HUES48 (cell line): ENCODE data around the gene LAGE3.

Source experiments
- H3K27ac ChIP-seq: one replicate; pipeline ENCODE4 v1.7.0; 2013; ENCODE audit warnings: low read depth, low read length, inconsistent platforms
- H3K27me3 ChIP-seq: 2 replicates; pipeline ENCODE4 v1.6.1; 2013; ENCODE audit warnings: mild to moderate bottlenecking, low read length; ENCODE audit not compliant: control insufficient read depth, insufficient read depth
- H3K36me3 ChIP-seq: 2 replicates; pipeline ENCODE4 v1.6.1; 2013; ENCODE audit warnings: low read length; ENCODE audit not compliant: control insufficient read depth, insufficient read depth
- H3K4me1 ChIP-seq: 2 replicates; pipeline ENCODE4 v1.6.1; 2013; ENCODE audit warnings: mild to moderate bottlenecking, low read length; ENCODE audit not compliant: control insufficient read depth, insufficient read depth
- H3K4me3 ChIP-seq: 2 replicates; pipeline ENCODE4 v1.5.1; 2013; ENCODE audit warnings: mild to moderate bottlenecking, low read depth, low read length
- H3K9ac ChIP-seq: 2 replicates; pipeline ENCODE4 v1.6.1; 2013; ENCODE audit warnings: mild to moderate bottlenecking, low read depth, low read length, moderate library complexity
- H3K9me3 ChIP-seq: 2 replicates; pipeline ENCODE4 v1.6.1; 2013; ENCODE audit warnings: low read length; ENCODE audit not compliant: control insufficient read depth, insufficient read depth

LAGE3 gene

GRCh38 chrX:154472685-154473632 is 6.1 kb downstream of the LAGE3 start:
- Histone ChIP-seq H3K9ac (no peak overlapping the region), H3K4me1 (no peaks in the 10 kb centered on the region), H3K9me3 (peaks cover 49% of the 10 kb centered on the region), H3K4me3 (no peak overlapping the region), H3K27ac (no peak overlapping the region), H3K27me3 (no peaks in the 10 kb centered on the region), H3K36me3 (peaks cover 25% of the 10 kb centered on the region)

- Histone ChIP-seq H3K4me1 (no peaks in the 10 kb centered on the region), H3K9ac (no peak overlapping the region), H3K27me3 (no peaks in the 10 kb centered on the region), H3K9me3 (peaks cover 41% of the 10 kb centered on the region), H3K36me3 (peaks cover 27% of the 10 kb centered on the region), H3K4me3 (no peak overlapping the region), H3K27ac (no peak overlapping the region)
Observed at GRCh38 chrX:154471839-154472684, 7.0 kb downstream of the LAGE3 start.

- Histone ChIP-seq H3K9me3 (peaks cover 43% of the 10 kb centered on the region), H3K4me1 (no peaks in the 10 kb centered on the region), H3K27me3 (no peaks in the 10 kb centered on the region), H3K36me3 (peaks cover 27% of the 10 kb centered on the region), H3K27ac (no peak overlapping the region), H3K9ac (no peak overlapping the region), H3K4me3 (no peak overlapping the region)
Observed at GRCh38 chrX:154470914-154471568, 8.0 kb downstream of the LAGE3 start.

- peaks cover 43% of the 10 kb centered on the region for H3K9me3 ChIP-seq
- H3K27me3 ChIP-seq: no peaks in the 10 kb centered on the region
- no peaks in the 10 kb centered on the region for H3K4me1 ChIP-seq
- H3K9ac ChIP-seq: no peak overlapping the region
- H3K27ac ChIP-seq: no peak overlapping the region
- peaks cover 29% of the 10 kb centered on the region for H3K36me3 ChIP-seq
- no peak overlapping the region for H3K4me3 ChIP-seq
Observed at GRCh38 chrX:154470434-154470833, 8.6 kb downstream of the LAGE3 start.

- H3K27ac ChIP-seq: no peak overlapping the region
- peaks cover 32% of the 10 kb centered on the region for H3K36me3 ChIP-seq
- peaks cover 43% of the 10 kb centered on the region for H3K9me3 ChIP-seq
- no peaks in the 10 kb centered on the region for H3K4me1 ChIP-seq
- no peaks in the 10 kb centered on the region for H3K27me3 ChIP-seq
- no peak overlapping the region for H3K9ac ChIP-seq
- no peak overlapping the region for H3K4me3 ChIP-seq
Observed at GRCh38 chrX:154469880-154470279, 9.2 kb downstream of the LAGE3 start.

GRCh38 chrX:154469114-154469513 is 10.0 kb downstream of the LAGE3 start:
- Histone ChIP-seq H3K9ac (no peak overlapping the region), H3K4me1 (no peaks in the 10 kb centered on the region), H3K4me3 (no peak overlapping the region), H3K27me3 (no peaks in the 10 kb centered on the region), H3K27ac (no peak overlapping the region), H3K36me3 (peaks cover 36% of the 10 kb centered on the region), H3K9me3 (peaks cover 46% of the 10 kb centered on the region)

GRCh38 chrX:154468217-154468616 is 10.9 kb downstream of the LAGE3 start:
- no peak overlapping the region for H3K27ac ChIP-seq
- peaks cover 40% of the 10 kb centered on the region for H3K9me3 ChIP-seq
- H3K27me3 ChIP-seq: no peaks in the 10 kb centered on the region
- H3K36me3 ChIP-seq: peaks cover 37% of the 10 kb centered on the region
- H3K9ac ChIP-seq: no peak overlapping the region
- H3K4me3 ChIP-seq: no peak overlapping the region
- H3K4me1 ChIP-seq: no peaks in the 10 kb centered on the region

GRCh38 chrX:154467556-154467955 is 11.5 kb downstream of the LAGE3 start:
- Histone ChIP-seq H3K4me1 (no peaks in the 10 kb centered on the region), H3K9me3 (peaks cover 46% of the 10 kb centered on the region), H3K9ac (no peak overlapping the region), H3K4me3 (no peak overlapping the region), H3K36me3 (peaks cover 44% of the 10 kb centered on the region), H3K27me3 (no peaks in the 10 kb centered on the region), H3K27ac (no peak overlapping the region)

GRCh38 chrX:154466907-154467306 is 12.2 kb downstream of the LAGE3 start:
- Histone ChIP-seq H3K4me1 (no peaks in the 10 kb centered on the region), H3K36me3 (peaks cover 45% of the 10 kb centered on the region), H3K9ac (no peak overlapping the region), H3K4me3 (no peak overlapping the region), H3K27ac (no peak overlapping the region), H3K9me3 (peaks cover 50% of the 10 kb centered on the region), H3K27me3 (no peaks in the 10 kb centered on the region)

- Histone ChIP-seq H3K4me1 (no peaks in the 10 kb centered on the region), H3K36me3 (peaks cover 46% of the 10 kb centered on the region), H3K9ac (no peak overlapping the region), H3K9me3 (peaks cover 49% of the 10 kb centered on the region), H3K27me3 (no peaks in the 10 kb centered on the region), H3K27ac (no peak overlapping the region), H3K4me3 (no peak overlapping the region)
Observed at GRCh38 chrX:154466036-154466435, 13.0 kb downstream of the LAGE3 start.
